ENCODE results near the gene IGF2BP2.

The IGF2BP2 gene

GRCh38 chr3:185820973-185821758, 3.7 kb downstream of the IGF2BP2 start:
- TF ChIP-seq POLR2A (IDR thresholded peaks at IDR 0.05; ENCODE audit: extremely low read depth, insufficient read length): no peak
- no peak for TF ChIP-seq CTCF (IDR thresholded peaks at IDR 0.05; ENCODE audit: low read depth, low read length)
- no peak for TF ChIP-seq MAX (IDR thresholded peaks at IDR 0.05; ENCODE audit: low read depth, low read length)
- no peak for TF ChIP-seq MYC (IDR thresholded peaks at IDR 0.05; ENCODE audit: low read depth, low read length)
- no peak for DNase-seq (ENCODE audit: low read depth)
- no peak overlapping the region for H3K4me3 ChIP-seq (ENCODE audit: low read depth, low read length)

GRCh38 chr3:185818267-185818875, 6.5 kb downstream of the IGF2BP2 start:
- no peak overlapping the region for H3K4me3 ChIP-seq (ENCODE audit: low read depth, low read length)
- no peak for DNase-seq (ENCODE audit: low read depth)
- no peak for TF ChIP-seq MYC (IDR thresholded peaks at IDR 0.05; ENCODE audit: low read depth, low read length)
- no peak for TF ChIP-seq CTCF (IDR thresholded peaks at IDR 0.05; ENCODE audit: low read depth, low read length)
- no peak for TF ChIP-seq POLR2A (IDR thresholded peaks at IDR 0.05; ENCODE audit: extremely low read depth, insufficient read length)
- no peak for TF ChIP-seq MAX (IDR thresholded peaks at IDR 0.05; ENCODE audit: low read depth, low read length)

- no peak for DNase-seq (ENCODE audit: low read depth)
- no peak overlapping the region for H3K4me3 ChIP-seq (ENCODE audit: low read depth, low read length)
- TF ChIP-seq MYC (IDR thresholded peaks at IDR 0.05; ENCODE audit: low read depth, low read length) (no peak), CTCF (IDR thresholded peaks at IDR 0.05; ENCODE audit: low read depth, low read length) (no peak), POLR2A (IDR thresholded peaks at IDR 0.05; ENCODE audit: extremely low read depth, insufficient read length) (no peak), MAX (IDR thresholded peaks at IDR 0.05; ENCODE audit: low read depth, low read length) (no peak)
These were observed 9.2 kb downstream of the IGF2BP2 start for GRCh38 chr3:185815391-185816282.

GRCh38 chr3:185813691-185814215, 11.1 kb downstream of the IGF2BP2 start:
- no peak overlapping the region for H3K4me3 ChIP-seq (ENCODE audit: low read depth, low read length)
- no peak for DNase-seq (ENCODE audit: low read depth)
- TF ChIP-seq MAX (IDR thresholded peaks at IDR 0.05; ENCODE audit: low read depth, low read length) (no peak), CTCF (IDR thresholded peaks at IDR 0.05; ENCODE audit: low read depth, low read length) (no peak), MYC (IDR thresholded peaks at IDR 0.05; ENCODE audit: low read depth, low read length) (no peak), POLR2A (IDR thresholded peaks at IDR 0.05; ENCODE audit: extremely low read depth, insufficient read length) (no peak)

- DNase-seq (ENCODE audit: low read depth): no peak
- TF ChIP-seq MAX (IDR thresholded peaks at IDR 0.05; ENCODE audit: low read depth, low read length) (no peak), CTCF (IDR thresholded peaks at IDR 0.05; ENCODE audit: low read depth, low read length) (no peak), POLR2A (IDR thresholded peaks at IDR 0.05; ENCODE audit: extremely low read depth, insufficient read length) (no peak), MYC (IDR thresholded peaks at IDR 0.05; ENCODE audit: low read depth, low read length) (no peak)
- no peak overlapping the region for H3K4me3 ChIP-seq (ENCODE audit: low read depth, low read length)
These were observed 11.6 kb downstream of the IGF2BP2 start for GRCh38 chr3:185813205-185813604.
